Measurements from ENCODE around the gene YWHAG. TPM values are rescaled to one million over a fixed set of nuclear protein-coding genes. Genes with fewer than 3 reads are reported as not detected.

YWHAG gene
- total and polyA plus RNA-seq, 9 of the 15 experiments (the other 6 are each of a cell fraction or from before 2014, with no cell fraction given), result 30.4 to 246 (median 94.5) TPM

- TF ChIP-seq ZNF407 (IDR thresholded peaks at IDR 0.05; ENCODE audit: low read depth), result no peak
- no peak for TF ChIP-seq HSF4 (CRISPR knock-in tag; IDR thresholded peaks at IDR 0.05; ENCODE audit: borderline replicate concordance)
- no peak for TF ChIP-seq THRAP3 (IDR thresholded peaks at IDR 0.05; ENCODE audit: borderline replicate concordance)
- TF ChIP-seq PRDM10 (IDR thresholded peaks at IDR 0.05; ENCODE audit: partially characterized antibody), result no peak
- no peak for TF ChIP-seq BCLAF1 (IDR thresholded peaks at IDR 0.05; ENCODE audit: borderline replicate concordance in 1 of 2, control insufficient read depth in 1 of 2, low read depth in 2 of 2, low read length in 1 of 2)
- no peak for TF ChIP-seq ZNF282 (CRISPR knock-in tag; IDR thresholded peaks at IDR 0.05)
- no peak for TF ChIP-seq EGR1 (conservative IDR thresholded peaks at IDR 0.05)
These were observed at the start of gene YWHAG (continued) for GRCh38 chr7:76358481-76359110.
